Breast epithelium (tissue), 4 donors: ENCODE data around the gene SCAMP5. TPM values are rescaled to one million over a fixed set of nuclear protein-coding genes. Genes with fewer than 3 reads are reported as not detected.

Source experiments
- DNase-seq, 2 donors: peaks; one replicate each; pipeline ENCODE4 v3.0.0-alpha.2; 2019; ENCODE audit warnings: low spot score in 2 of 2
- H3K27ac ChIP-seq, 2 donors: fragments of 200-600 bp; sonication (generic) in 1 of 2; one replicate each; pipeline ENCODE4 v1.5.1; 2016 to 2019; ENCODE audit warnings: mild to moderate bottlenecking in 1 of 2
- H3K27me3 ChIP-seq, 2 donors: fragments of 200-600 bp; sonication (generic) in 1 of 2; one replicate each; pipeline versions ENCODE4 v1.5.1 to v1.6.0; 2017 to 2019; ENCODE audit warnings: control low read depth in 1 of 2, mild to moderate bottlenecking in 1 of 2
- H3K36me3 ChIP-seq: fragments of 200-600 bp; one replicate; pipeline ENCODE4 v1.5.1; 2019
- H3K4me1 ChIP-seq, 2 donors: fragments of 200-600 bp; sonication (generic); one replicate each; pipeline ENCODE4 v1.5.1; 2016 to 2019; ENCODE audit warnings: control low read depth in 1 of 2
- H3K4me3 ChIP-seq, 3 donors: fragments of 200-600 bp; sonication (generic); 1 replicate in 2 of 3; 2 replicates in 1 of 3; pipeline ENCODE4 v1.5.1; 2016 to 2019; ENCODE audit warnings: mild to moderate bottlenecking in 3 of 3, moderate library complexity in 2 of 3
- H3K9me3 ChIP-seq, 2 donors: fragments of 200-600 bp; sonication (generic) in 1 of 2; one replicate each; pipeline ENCODE4 v1.5.1; 2016 to 2019; ENCODE audit warnings: control low read depth in 1 of 2
- CTCF ChIP-seq, 3 donors: fragments of 450-650 bp; IDR thresholded peaks; one replicate each; pipeline ENCODE4 v1.5.1; 2016 to 2017; ENCODE audit warnings: antibody characterized with exemption in 3 of 3, mild to moderate bottlenecking in 3 of 3, moderate library complexity in 3 of 3
- POLR2A ChIP-seq: fragments of 450-650 bp; IDR thresholded peaks from one replicate; pipeline ENCODE4 v1.6.1; 2016; ENCODE audit warnings: antibody characterized with exemption, mild to moderate bottlenecking, moderate library complexity
- POLR2AphosphoS5 ChIP-seq, 3 donors: sonication (generic); formaldehyde crosslinking; IDR thresholded peaks; one replicate each; pipeline ENCODE4 v1.6.1; 2017; ENCODE audit warnings: antibody characterized with exemption in 3 of 3
- intact Hi-C: fragments of 100-400 bp; cut with DNase I; formaldehyde crosslinking; loops from one replicate; pipeline ENCODE4 v1.15.1; 2023; ENCODE audit warnings: low total_unique reads
- total RNA-seq, 3 donors: library from RNA; depleted of rRNA; stranded (reverse); fragments of >200 nt; gene quantifications; one replicate each; pipeline ENCODE4 v1.1.0, GENCODE V29; 2016

The SCAMP5 gene
- total RNA-seq, 3 donors from 2014 or later: 2.2 to 7.5 (median 4.5) TPM

- intact Hi-C loops: loop anchor here (5.0 kb wide), 1 partner anchor 427 kb away; no protein-coding TSS in a partner anchor
- no peaks in the 10 kb centered on the region for H3K36me3 ChIP-seq
- peaks cover 0 to 5% of the 10 kb centered on the region in 2 donors for H3K4me1 ChIP-seq
- peak overlapping the region; percentile 70 to 92 (median 77) for H3K4me3 ChIP-seq
- no peaks in the 10 kb centered on the region for H3K9me3 ChIP-seq
- no peak for TF ChIP-seq POLR2AphosphoS5 (IDR thresholded peaks at IDR 0.05)
- TF ChIP-seq POLR2A: no peak
- TF ChIP-seq CTCF (IDR thresholded peaks at IDR 0.05): no peak
- no peaks in the 10 kb centered on the region for H3K27me3 ChIP-seq
- DNase-seq: no peak
- peak overlapping the region; percentile 77 to 91 for H3K27ac ChIP-seq
Measured at GRCh38 chr15:75023872-75024636, 28.7 kb downstream of the SCAMP5 start.

GRCh38 chr15:75025107-75025506, 29.7 kb downstream of the SCAMP5 start:
- Histone ChIP-seq H3K4me3 (no peak overlapping the region), H3K4me1 (peaks cover 0 to 13% of the 10 kb centered on the region in 2 donors), H3K9me3 (no peaks in the 10 kb centered on the region), H3K36me3 (no peaks in the 10 kb centered on the region), H3K27ac (no peak overlapping the region), H3K27me3 (no peaks in the 10 kb centered on the region)
- intact Hi-C loops: no loop called here
- DNase-seq: no peak
- TF ChIP-seq CTCF (IDR thresholded peaks at IDR 0.05) (no peak), POLR2A (no peak), POLR2AphosphoS5 (IDR thresholded peaks at IDR 0.05) (no peak)

GRCh38 chr15:75025548-75026260, 30.3 kb downstream of the SCAMP5 start:
- H3K9me3 ChIP-seq: no peaks in the 10 kb centered on the region
- no peak for DNase-seq
- TF ChIP-seq CTCF (IDR thresholded peaks at IDR 0.05) (no peak), POLR2A (no peak), POLR2AphosphoS5 (IDR thresholded peaks at IDR 0.05) (no peak)
- no peaks in the 10 kb centered on the region for H3K27me3 ChIP-seq
- intact Hi-C loops: no loop called here
- H3K27ac ChIP-seq: no peak overlapping the region
- H3K4me3 ChIP-seq: no peak overlapping the region
- no peaks in the 10 kb centered on the region for H3K36me3 ChIP-seq
- H3K4me1 ChIP-seq: peaks cover 0 to 17% of the 10 kb centered on the region in 2 donors

- TF ChIP-seq POLR2A (no peak), POLR2AphosphoS5 (IDR thresholded peaks at IDR 0.05) (no peak), CTCF (IDR thresholded peaks at IDR 0.05) (no peak)
- no peak for DNase-seq
- Histone ChIP-seq H3K27ac (no peak overlapping the region), H3K27me3 (no peaks in the 10 kb centered on the region), H3K9me3 (no peaks in the 10 kb centered on the region), H3K4me3 (no peak overlapping the region), H3K4me1 (peaks cover 0 to 17% of the 10 kb centered on the region in 2 donors), H3K36me3 (no peaks in the 10 kb centered on the region)
- intact Hi-C loops: no loop called here
Measured at GRCh38 chr15:75027551-75027950, 32.2 kb downstream of the SCAMP5 start.

GRCh38 chr15:75028991-75029377, 33.6 kb downstream of the SCAMP5 start:
- no peaks in the 10 kb centered on the region for H3K9me3 ChIP-seq
- no peaks in the 10 kb centered on the region for H3K27me3 ChIP-seq
- TF ChIP-seq POLR2A: no peak
- no peak for TF ChIP-seq CTCF (IDR thresholded peaks at IDR 0.05)
- no peak for TF ChIP-seq POLR2AphosphoS5 (IDR thresholded peaks at IDR 0.05)
- intact Hi-C loops: loop anchor here (2.0 kb wide), 1 partner anchor 64 kb away; no protein-coding TSS in a partner anchor
- H3K27ac ChIP-seq: peak overlapping the region; percentile 70 to 89
- H3K4me3 ChIP-seq: peak overlapping the region in 2 of 3 donors; percentile 13 to 56
- no peaks in the 10 kb centered on the region for H3K36me3 ChIP-seq
- DNase-seq: no peak
- peaks cover 0 to 17% of the 10 kb centered on the region in 2 donors for H3K4me1 ChIP-seq
